SKM-1 (cell line): Measurements from ENCODE around the gene SLC45A3.

Source experiments
- DNase-seq: peaks from one replicate; lab custom pipeline; 2025; ENCODE audit not compliant: unreplicated experiment; lab: John Stamatoyannopoulos, UW

SLC45A3 gene

DNA sequence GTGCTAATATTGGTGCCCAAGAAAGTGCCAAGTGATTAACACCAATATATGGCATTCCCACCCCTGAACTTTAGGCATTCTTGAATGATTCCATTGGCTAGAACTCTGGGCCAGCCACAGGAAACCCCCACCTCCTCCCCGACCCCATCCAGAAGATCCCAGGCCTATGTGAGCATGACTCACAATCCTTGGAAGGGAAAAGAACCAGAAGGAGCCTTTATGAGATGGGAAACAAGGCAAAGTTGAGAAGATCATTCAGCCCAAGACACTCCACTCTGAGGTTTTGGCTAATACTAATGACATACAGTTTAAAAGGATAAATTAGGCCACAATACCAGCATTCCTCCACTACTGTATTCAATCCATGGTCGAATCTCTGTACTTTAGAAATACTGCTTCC, 70.3 kb downstream of the SLC45A3 start:
- DNase-seq, result no peak
